HL-60 (cell line): Measurements from ENCODE around the gene TOX2.

Source experiments
- DNase-seq, 2 experiments: peaks; one replicate each; pipeline ENCODE4 v3.0.0-alpha.2; 2010 to 2020; ENCODE audit warnings: low read depth in 1 of 2, low spot score in 1 of 2
- H3K27ac ChIP-seq: fragments of 250-450 bp; sonication (Bioruptor Pico); replicated peaks from 2 replicates; pipeline ENCODE4 v1.5.1; 2020; ENCODE audit warnings: mild to moderate bottlenecking, moderate library complexity
- H3K27me3 ChIP-seq: fragments of 250-450 bp; sonication (Bioruptor Pico); 2 replicates; pipeline ENCODE4 v1.5.1; 2021; ENCODE audit warnings: mild to moderate bottlenecking, moderate library complexity; ENCODE audit not compliant: insufficient read depth, poor library complexity, severe bottlenecking
- H3K4me3 ChIP-seq: replicated peaks from 2 replicates; pipeline ENCODE4 v1.5.1; 2011; ENCODE audit warnings: mild to moderate bottlenecking, control low read depth, low read length; ENCODE audit not compliant: insufficient read depth
- CTCF ChIP-seq: IDR thresholded peaks from one replicate; pipeline ENCODE4 v1.5.1; 2011; ENCODE audit warnings: low read length, control low read depth, inconsistent platforms; ENCODE audit not compliant: insufficient read depth
- GABPA ChIP-seq: IDR thresholded peaks from 2 replicates; pipeline ENCODE4 v1.6.1; 2012; ENCODE audit warnings: low read depth
- POLR2AphosphoS5 ChIP-seq: IDR thresholded peaks from 2 replicates; pipeline ENCODE4 v1.6.1; 2012; ENCODE audit warnings: low read depth
- REST ChIP-seq: IDR thresholded peaks from 2 replicates; pipeline ENCODE4 v1.6.1; 2012; ENCODE audit warnings: low read depth; ENCODE audit not compliant: insufficient replicate concordance
- SPI1 ChIP-seq: IDR thresholded peaks from 2 replicates; pipeline ENCODE4 v1.6.1; 2012; ENCODE audit warnings: low read depth, mild to moderate bottlenecking, borderline replicate concordance

The TOX2 gene

GRCh38 chr20:44067650-44068081 is 153.0 kb downstream of the TOX2 start:
- Histone ChIP-seq H3K4me3 (no peak overlapping the region), H3K27ac (peak overlapping the region; percentile 92), H3K27me3 (no peaks in the 10 kb centered on the region)
- TF ChIP-seq REST = no peak
- no peak for TF ChIP-seq SPI1
- no peak for TF ChIP-seq GABPA
- TF ChIP-seq POLR2AphosphoS5 = no peak
- TF ChIP-seq CTCF = no peak
- DNase-seq = no peak

GRCh38 chr20:44068316-44069201 is 153.9 kb downstream of the TOX2 start:
- DNase-seq = peak; percentile 58 to 63
- Histone ChIP-seq H3K4me3 (peak overlapping the region; percentile 20), H3K27me3 (no peaks in the 10 kb centered on the region), H3K27ac (peak overlapping the region; percentile 92)
- TF ChIP-seq CTCF (no peak), GABPA (no peak), SPI1 (no peak), REST (no peak), POLR2AphosphoS5 (no peak)

- TF ChIP-seq SPI1 (no peak), POLR2AphosphoS5 (0 out of 2 replicates have a peak, but pooled peaks have one; percentile 57), GABPA (no peak), CTCF (no peak)
- peak; percentile 58 to 86 for DNase-seq
- Histone ChIP-seq H3K27ac (peak overlapping the region; percentile 92), H3K4me3 (peak overlapping the region; percentile 20), H3K27me3 (no peaks in the 10 kb centered on the region)
These were observed 154.8 kb downstream of the TOX2 start for GRCh38 chr20:44069203-44070011.
